NB4 (cell line): ENCODE results near the gene SLC39A6.

Experiments
- CTCF ChIP-seq: IDR thresholded peaks from one replicate; pipeline ENCODE4 v1.5.1; 2012; ENCODE audit warnings: low read depth, low read length
- MYC ChIP-seq: IDR thresholded peaks from 2 replicates; pipeline ENCODE4 v1.6.1; 2011; ENCODE audit warnings: low read depth, low read length
- POLR2A ChIP-seq: IDR thresholded peaks from 2 replicates; pipeline ENCODE4 v1.6.1; 2011; ENCODE audit warnings: mild to moderate bottlenecking; ENCODE audit not compliant: insufficient read length; ENCODE audit errors: extremely low read depth
- TF ChIP-seq, protein P1 (sequence below): IDR thresholded peaks from 2 replicates; pipeline ENCODE4 v1.6.1; 2011; ENCODE audit warnings: low read depth, low read length

GRCh38 chr18:36101943-36102342, 27.2 kb downstream of the SLC39A6 start:
- TF ChIP-seq CTCF (no peak), POLR2A (no peak), MYC (no peak)
- TF ChIP-seq, protein P1, sequence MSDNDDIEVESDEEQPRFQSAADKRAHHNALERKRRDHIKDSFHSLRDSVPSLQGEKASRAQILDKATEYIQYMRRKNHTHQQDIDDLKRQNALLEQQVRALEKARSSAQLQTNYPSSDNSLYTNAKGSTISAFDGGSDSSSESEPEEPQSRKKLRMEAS: no peak
